Breast epithelium (tissue), 3 donors: Measurements from ENCODE around the gene ADRM1.

Experiments used
- CTCF ChIP-seq, 3 donors: fragments of 450-650 bp; IDR thresholded peaks; one replicate each; pipeline ENCODE4 v1.5.1; 2016 to 2017; ENCODE audit warnings: antibody characterized with exemption in 3 of 3, mild to moderate bottlenecking in 3 of 3, moderate library complexity in 3 of 3
- POLR2A ChIP-seq: fragments of 450-650 bp; IDR thresholded peaks from one replicate; pipeline ENCODE4 v1.6.1; 2016; ENCODE audit warnings: antibody characterized with exemption, mild to moderate bottlenecking, moderate library complexity

GRCh38 chr20:62313460-62314338 is 10.9 kb downstream of the ADRM1 start:
- TF ChIP-seq CTCF (IDR thresholded peaks at IDR 0.05) (no peak), POLR2A (no peak)
